ENCODE measurements around the gene ARMC2. TPM values are rescaled to one million over a fixed set of nuclear protein-coding genes. Genes with fewer than 3 reads are reported as not detected.

The ARMC2 gene
- polyA plus RNA-seq, 1 of the 3 experiments (the other 2 are of a cell fraction): 2.4 TPM

DNA sequence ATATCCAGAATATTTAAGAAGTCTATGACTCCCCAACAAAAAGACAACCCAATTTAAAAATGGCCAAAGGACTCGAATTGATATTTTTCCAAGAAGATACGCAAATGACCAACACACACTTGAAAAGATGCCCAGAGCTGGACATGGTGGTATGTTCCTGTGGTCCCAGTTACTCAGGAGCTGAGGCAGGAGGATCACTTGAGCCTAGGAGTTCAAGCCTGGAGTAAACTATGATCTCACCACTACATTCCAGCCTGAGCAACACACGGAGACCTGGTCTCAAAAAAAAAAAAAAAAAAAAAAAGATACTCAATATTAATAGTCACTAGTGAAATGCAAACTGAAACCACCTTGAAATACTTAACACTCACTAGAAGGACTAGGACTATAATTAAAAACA is 12.2 kb upstream of the ARMC2 start:
- Histone ChIP-seq H3K79me2 (ENCODE audit: insufficient read depth) (no peaks in the 10 kb centered on the region), H3K36me3 (replicated peaks in 1 of 2; ENCODE audit: control insufficient read depth in 1 of 2, insufficient read depth in 2 of 2, low read length in 1 of 2) (no peaks in the 10 kb centered on the region), H3F3A (replicated peaks; ENCODE audit: insufficient read depth) (no peaks in the 10 kb centered on the region), H3K9me3 (no peaks in the 10 kb centered on the region), H3K9me2 (no peaks in the 10 kb centered on the region), H3K4me1 (ENCODE audit: control insufficient read depth in 1 of 2, insufficient read depth in 2 of 2, low read depth in 1 of 2, low read length in 1 of 2) (peaks cover 0 to 11% of the 10 kb centered on the region in 2 experiments; a peak in 2 of 4 replicates), H3K9ac (no peak overlapping the region), H4K20me1 (ENCODE audit: insufficient read depth) (no peaks in the 10 kb centered on the region), H3K4me2 (no peak overlapping the region), H3K27ac (ENCODE audit: low read depth in 2 of 2, low read length in 1 of 2) (no peak overlapping the region), H2AFZ (ENCODE audit: low read depth) (no peak overlapping the region), H3K27me3 (ENCODE audit: insufficient read depth) (no peaks in the 10 kb centered on the region), H3K4me3 (ENCODE audit: low read depth in 2 of 2, low read length in 1 of 2) (no peak overlapping the region)
- DNase-seq: no peak
- 48% methylated on average over 3 of the region's 3 CpGs for WGBS (ENCODE audit: low lambda C conversion rate)
- no peak for TF ChIP-seq RFX5 (IDR thresholded peaks at IDR 0.05; ENCODE audit: low read length)
- no peak for TF ChIP-seq TAF1 (IDR thresholded peaks at IDR 0.05; ENCODE audit: borderline replicate concordance, low read depth, low read length)
- TF ChIP-seq SIN3A (IDR thresholded peaks at IDR 0.05; ENCODE audit: borderline replicate concordance, low read depth, low read length): no peak
- TF ChIP-seq CHD2 (IDR thresholded peaks at IDR 0.05; ENCODE audit: low read length, partially characterized antibody): no peak
- no peak for TF ChIP-seq ELF1 (IDR thresholded peaks at IDR 0.05)
- TF ChIP-seq MAX (IDR thresholded peaks at IDR 0.05; ENCODE audit: low read depth): no peak
- TF ChIP-seq, protein P1, sequence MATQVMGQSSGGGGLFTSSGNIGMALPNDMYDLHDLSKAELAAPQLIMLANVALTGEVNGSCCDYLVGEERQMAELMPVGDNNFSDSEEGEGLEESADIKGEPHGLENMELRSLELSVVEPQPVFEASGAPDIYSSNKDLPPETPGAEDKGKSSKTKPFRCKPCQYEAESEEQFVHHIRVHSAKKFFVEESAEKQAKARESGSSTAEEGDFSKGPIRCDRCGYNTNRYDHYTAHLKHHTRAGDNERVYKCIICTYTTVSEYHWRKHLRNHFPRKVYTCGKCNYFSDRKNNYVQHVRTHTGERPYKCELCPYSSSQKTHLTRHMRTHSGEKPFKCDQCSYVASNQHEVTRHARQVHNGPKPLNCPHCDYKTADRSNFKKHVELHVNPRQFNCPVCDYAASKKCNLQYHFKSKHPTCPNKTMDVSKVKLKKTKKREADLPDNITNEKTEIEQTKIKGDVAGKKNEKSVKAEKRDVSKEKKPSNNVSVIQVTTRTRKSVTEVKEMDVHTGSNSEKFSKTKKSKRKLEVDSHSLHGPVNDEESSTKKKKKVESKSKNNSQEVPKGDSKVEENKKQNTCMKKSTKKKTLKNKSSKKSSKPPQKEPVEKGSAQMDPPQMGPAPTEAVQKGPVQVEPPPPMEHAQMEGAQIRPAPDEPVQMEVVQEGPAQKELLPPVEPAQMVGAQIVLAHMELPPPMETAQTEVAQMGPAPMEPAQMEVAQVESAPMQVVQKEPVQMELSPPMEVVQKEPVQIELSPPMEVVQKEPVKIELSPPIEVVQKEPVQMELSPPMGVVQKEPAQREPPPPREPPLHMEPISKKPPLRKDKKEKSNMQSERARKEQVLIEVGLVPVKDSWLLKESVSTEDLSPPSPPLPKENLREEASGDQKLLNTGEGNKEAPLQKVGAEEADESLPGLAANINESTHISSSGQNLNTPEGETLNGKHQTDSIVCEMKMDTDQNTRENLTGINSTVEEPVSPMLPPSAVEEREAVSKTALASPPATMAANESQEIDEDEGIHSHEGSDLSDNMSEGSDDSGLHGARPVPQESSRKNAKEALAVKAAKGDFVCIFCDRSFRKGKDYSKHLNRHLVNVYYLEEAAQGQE (IDR thresholded peaks at IDR 0.05; ENCODE audit: low read depth, low read length): no peak
- ChIA-PET POLR2A (no interaction called here), CTCF (interaction anchor here (0.6 to 4.8 kb wide), 29 partner anchors 8 to 304 kb away, joined by 3 to 50 read pairs (median 4); partner anchors contain the start of gene ARMC2)

- Histone ChIP-seq H3K27ac (ENCODE audit: low read depth in 2 of 2, low read length in 1 of 2) (no peak overlapping the region), H3K36me3 (replicated peaks in 1 of 2; ENCODE audit: control insufficient read depth in 1 of 2, insufficient read depth in 2 of 2, low read length in 1 of 2) (no peaks in the 10 kb centered on the region), H3K4me2 (no peak overlapping the region), H3K4me1 (ENCODE audit: control insufficient read depth in 1 of 2, insufficient read depth in 2 of 2, low read depth in 1 of 2, low read length in 1 of 2) (peaks cover 0 to 5% of the 10 kb centered on the region in 2 experiments; a peak in 2 of 4 replicates), H3K9me3 (no peaks in the 10 kb centered on the region), H2AFZ (ENCODE audit: low read depth) (no peak overlapping the region), H3K4me3 (ENCODE audit: low read depth in 2 of 2, low read length in 1 of 2) (no peak overlapping the region), H3K9ac (no peak overlapping the region), H3K79me2 (ENCODE audit: insufficient read depth) (no peaks in the 10 kb centered on the region), H3K27me3 (ENCODE audit: insufficient read depth) (no peaks in the 10 kb centered on the region), H4K20me1 (ENCODE audit: insufficient read depth) (no peaks in the 10 kb centered on the region), H3K9me2 (no peaks in the 10 kb centered on the region), H3F3A (replicated peaks; ENCODE audit: insufficient read depth) (no peaks in the 10 kb centered on the region)
- 79% methylated on average over 4 of the region's 4 CpGs for WGBS (ENCODE audit: low lambda C conversion rate)
- CTCF ChIA-PET: interaction anchor here (0.6 to 4.8 kb wide), 21 partner anchors 9 to 328 kb away, joined by 3 to 50 read pairs (median 3); no protein-coding TSS in a partner anchor
- no peak for TF ChIP-seq GATA2 (CRISPR knock-in tag; IDR thresholded peaks at IDR 0.05)
- TF ChIP-seq JUND (IDR thresholded peaks at IDR 0.05): no peak
- no peak for TF ChIP-seq NRF1 (IDR thresholded peaks at IDR 0.05; ENCODE audit: low read depth, low read length)
- TF ChIP-seq, protein P1 (IDR thresholded peaks at IDR 0.05; ENCODE audit: low read depth, low read length): no peak
- no peak for TF ChIP-seq FOXJ3 (CRISPR knock-in tag; IDR thresholded peaks at IDR 0.05)
- TF ChIP-seq GABPA (IDR thresholded peaks at IDR 0.05; ENCODE audit: low read depth): no peak
- no peak for TF ChIP-seq MXI1 (IDR thresholded peaks at IDR 0.05; ENCODE audit: low read depth, low read length)
- POLR2A ChIA-PET: no interaction called here
- DNase-seq: no peak
These were observed 10.8 kb upstream of the ARMC2 start for GRCh38 chr6:108837236-108837971.
